Adipose tissue (tissue), 3 donors: ENCODE data around the gene ARHGAP24. TPM values are rescaled to one million over a fixed set of nuclear protein-coding genes. Genes with fewer than 3 reads are reported as not detected.
"Not testable (repeated sequence)": the region's sequence is repeated elsewhere in the genome, so short reads cannot be mapped to it uniquely, and the experiment has no call there.

Source experiments
- H3K27ac ChIP-seq: one replicate; pipeline ENCODE4 v1.5.1; 2013; ENCODE audit warnings: low read depth, low read length
- WGBS, 3 donors: extraction: QIAGEN DNeasy Blood & Tissue Kit; methylation state at CpG; one replicate each; pipeline ENCODE4 v1.1.7; 2013; 5-methylcytosine and 5-hydroxymethylcytosine counted together
- polyA plus RNA-seq, 3 donors: library from polyadenylated mRNA; stranded (reverse); fragments of 200-250 nt; gene quantifications; one replicate each; pipeline ENCODE4 v1.2.3, GENCODE V29; 2013
- donor health status: healthy with polysubstance abuse.
- donor health status: Bipolar disorder and iron deficiency.
- donor health status: healthy.

The ARHGAP24 gene
- polyA plus RNA-seq, 3 donors = 7.9 to 10.3 (median 8.5) TPM

DNA sequence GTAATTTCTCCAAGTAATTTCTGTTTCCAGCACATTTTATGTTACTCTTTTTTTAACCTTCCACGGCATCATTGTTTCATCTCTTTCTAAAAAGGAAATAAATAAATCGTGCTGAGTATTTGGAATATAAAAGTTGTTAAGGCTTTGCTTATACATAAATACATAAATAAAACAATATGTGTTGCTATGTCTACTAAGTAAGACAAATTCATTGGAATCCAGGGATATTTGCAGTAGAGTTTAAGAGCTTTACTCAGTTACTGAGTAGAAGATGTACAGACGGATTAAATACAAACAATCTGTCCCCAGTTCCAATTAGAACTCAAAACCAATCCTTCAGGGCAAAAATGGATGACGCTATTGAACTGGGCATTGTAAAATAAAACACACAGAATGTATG is 1.4 kb downstream of the ARHGAP24 start:
- 61 to 79% (median 66%) methylated on average over 4 of the region's 4 CpGs for WGBS, 3 donors
- no peak overlapping the region for H3K27ac ChIP-seq

DNA sequence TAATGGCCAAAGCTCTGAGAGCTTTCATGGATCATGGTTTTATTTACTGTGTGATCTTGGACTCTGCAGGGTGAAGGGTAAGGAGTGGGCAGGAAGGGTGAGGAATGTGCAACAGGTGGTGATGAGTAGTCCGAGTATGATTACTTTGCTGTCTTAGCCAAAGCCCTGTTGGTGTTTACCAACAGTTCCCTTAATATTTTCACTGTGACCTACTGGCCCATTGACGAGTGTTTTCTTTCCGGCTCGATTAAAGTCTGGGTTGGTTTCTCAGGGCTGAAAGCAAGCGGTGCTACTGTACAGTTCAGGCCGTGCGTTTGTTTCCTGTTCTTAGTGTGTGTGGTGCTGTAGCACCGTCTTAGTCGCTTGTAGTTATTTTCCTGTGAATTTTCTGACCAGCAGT is 2.6 kb downstream of the ARHGAP24 start:
- WGBS, 3 donors = 79 to 91% (median 86%) methylated on average over 9 of the region's 9 CpGs
- no peak overlapping the region for H3K27ac ChIP-seq

DNA sequence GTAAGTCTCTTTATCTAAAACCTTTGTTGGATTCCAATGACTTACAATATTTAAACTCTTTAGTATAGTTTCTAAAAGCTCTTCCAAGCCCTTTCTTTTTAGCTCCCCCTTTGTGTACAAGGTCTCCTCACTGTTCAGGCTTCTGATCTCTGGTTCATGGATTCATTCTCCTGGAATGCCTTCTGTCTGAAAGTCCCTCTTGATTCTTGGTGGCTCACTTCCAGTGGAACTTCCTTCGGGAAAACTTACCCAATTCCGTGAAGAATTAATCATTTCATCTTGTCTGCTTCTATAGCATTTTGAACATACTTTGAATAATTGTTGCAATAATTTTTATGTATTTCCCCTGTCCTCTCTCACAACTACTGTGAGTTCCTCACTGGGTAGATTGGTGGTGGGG is 3.6 kb downstream of the ARHGAP24 start:
- 45 to 62% (median 58%) methylated on average over 2 of the region's 2 CpGs for WGBS, 3 donors
- H3K27ac ChIP-seq = no peak overlapping the region

DNA sequence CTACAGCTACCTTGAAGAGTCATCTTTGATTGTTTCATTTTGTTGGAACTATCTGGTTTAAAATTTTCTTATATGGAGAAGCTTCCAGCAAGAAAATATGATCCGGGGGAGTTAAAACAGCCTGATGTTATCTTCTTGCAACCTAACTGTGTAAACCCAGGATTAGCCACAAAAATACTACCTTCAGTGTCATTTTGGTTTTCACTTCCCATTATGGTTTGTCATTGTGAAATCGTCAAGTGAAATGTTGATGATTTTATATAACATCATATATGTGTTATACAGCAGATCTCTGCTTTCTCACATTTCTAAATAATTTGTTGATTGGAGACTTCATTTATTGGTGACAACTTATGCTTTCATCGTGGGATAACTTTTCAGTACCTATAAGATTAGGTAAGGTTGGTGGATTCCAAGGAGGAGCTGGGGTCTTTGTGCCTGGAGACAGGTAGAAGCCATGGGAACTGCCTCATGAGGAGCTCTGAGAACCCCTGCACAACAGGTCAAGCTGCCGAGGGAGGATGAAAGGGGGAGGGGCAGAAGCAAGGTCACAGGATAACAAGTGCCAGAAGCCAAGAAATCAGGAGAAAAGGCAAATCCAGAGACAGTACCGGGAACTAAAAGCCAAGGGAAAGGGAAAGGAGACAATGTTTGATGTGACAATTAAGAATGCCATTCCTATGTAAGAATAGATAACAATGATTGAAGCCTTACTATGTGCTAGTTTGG is 7.2 kb downstream of the ARHGAP24 start:
- 46 to 61% (median 60%) methylated on average over 5 of the region's 5 CpGs for WGBS, 3 donors
- H3K27ac ChIP-seq = no peak overlapping the region

DNA sequence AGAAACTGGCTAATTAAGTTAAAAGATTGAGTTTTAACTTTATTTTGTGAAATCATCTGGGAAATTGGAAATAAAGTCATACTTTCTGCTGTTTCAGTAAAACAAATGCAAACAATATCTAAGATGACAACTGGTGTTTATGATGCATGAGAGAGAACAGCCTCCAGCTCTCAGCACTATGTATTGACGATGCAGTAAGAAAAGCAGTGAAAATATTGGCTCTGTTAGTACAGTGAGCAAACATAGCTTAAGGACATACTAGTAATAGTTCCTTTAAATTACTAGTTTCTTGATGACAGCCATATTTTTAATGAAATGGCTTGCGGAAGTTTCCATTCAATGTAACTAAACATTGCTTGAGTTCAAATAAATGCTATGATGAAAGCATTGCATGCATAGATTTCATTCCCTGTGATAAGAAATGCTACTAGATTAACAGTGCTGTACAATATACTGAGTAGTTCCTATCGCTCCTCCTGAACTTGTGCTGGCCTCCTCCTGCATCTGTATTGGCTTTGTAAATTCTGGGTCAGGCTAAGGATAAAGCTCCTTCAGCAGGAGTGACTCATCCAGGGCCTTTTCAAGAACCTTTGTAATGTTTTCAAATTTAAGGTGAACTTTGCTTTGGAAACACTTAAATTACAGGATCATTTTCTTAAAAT is 11.6 kb downstream of the ARHGAP24 start:
- 57 to 93% (median 86%) methylated on average over 3 of the region's 3 CpGs for WGBS, 3 donors
- H3K27ac ChIP-seq = no peak overlapping the region

DNA sequence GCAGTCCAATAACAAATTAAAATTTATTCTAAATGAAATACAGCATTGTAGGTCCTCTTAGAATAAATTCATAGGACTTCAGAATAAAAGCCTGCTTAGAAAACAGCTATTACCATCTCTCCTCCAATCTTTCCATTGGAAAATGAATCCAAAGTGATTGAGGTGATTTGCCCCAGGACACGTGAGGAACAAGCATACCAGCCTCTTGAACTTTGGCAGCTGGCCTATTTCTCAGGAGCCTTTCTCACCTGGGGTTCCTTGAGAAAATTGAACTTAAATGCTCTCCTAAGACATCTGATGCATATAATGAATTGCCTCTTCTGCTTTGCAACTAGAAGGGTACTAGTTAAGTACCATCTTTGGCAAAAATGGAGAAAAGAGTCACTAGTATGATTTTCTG is 13.5 kb downstream of the ARHGAP24 start:
- 24 to 81% (median 63%) methylated on average over 1 of the region's 1 CpG for WGBS, 3 donors
- no peak overlapping the region for H3K27ac ChIP-seq

DNA sequence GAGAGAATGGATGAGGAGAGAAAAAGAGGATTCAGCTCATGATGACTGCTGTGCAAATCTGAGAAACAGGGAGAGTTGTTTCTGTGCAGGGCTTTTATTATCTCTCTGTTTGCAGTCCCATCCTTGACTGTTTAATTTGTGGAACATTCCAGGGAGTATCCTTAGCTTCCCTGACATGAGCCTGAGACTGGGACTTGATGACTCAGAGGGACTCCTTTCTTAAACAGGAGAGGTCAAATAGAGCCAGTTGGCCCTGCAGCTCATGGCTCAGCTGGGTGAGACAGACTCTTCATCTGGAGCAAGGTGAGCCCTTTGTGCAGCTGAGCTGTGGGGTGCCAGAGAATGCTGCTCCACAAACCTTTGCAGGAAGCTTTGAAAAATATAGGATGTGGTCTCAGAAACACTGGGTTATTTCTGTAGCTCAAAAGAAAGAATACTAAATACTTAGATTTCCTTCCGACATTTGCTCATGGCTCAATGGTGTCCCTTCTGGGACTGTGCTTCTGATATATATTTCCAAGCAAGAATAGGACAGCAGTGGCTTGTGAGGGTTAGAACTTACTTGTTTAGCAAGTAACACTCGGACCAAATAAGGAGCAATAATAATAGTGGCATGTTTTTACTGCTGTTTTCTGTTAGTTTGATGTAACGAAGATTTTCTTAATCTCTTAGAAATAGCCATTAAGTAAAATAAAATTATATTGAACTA is 14.5 kb downstream of the ARHGAP24 start:
- no peak overlapping the region for H3K27ac ChIP-seq
- 91 to 94% (median 93%) methylated on average over 3 of the region's 3 CpGs for WGBS, 3 donors

DNA sequence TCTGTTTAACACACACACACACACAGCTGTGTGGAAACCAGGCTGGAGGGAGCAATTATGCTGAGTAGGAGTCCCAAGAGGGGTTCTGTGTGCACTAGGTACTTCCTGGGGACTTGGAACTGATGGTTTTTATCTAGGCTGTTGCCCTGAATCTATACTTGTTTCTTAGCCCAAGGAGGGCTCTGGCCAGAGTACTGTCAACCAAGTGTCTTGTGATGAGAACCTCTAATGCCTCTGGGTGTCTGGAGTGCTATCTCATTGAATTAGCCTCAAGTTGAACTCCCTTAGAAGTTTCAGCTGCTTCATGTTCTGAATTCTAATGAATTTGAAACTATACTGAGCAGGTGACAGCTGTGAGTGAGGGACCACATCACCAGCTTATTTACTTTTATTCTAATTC is 16.6 kb downstream of the ARHGAP24 start:
- no peak overlapping the region for H3K27ac ChIP-seq

DNA sequence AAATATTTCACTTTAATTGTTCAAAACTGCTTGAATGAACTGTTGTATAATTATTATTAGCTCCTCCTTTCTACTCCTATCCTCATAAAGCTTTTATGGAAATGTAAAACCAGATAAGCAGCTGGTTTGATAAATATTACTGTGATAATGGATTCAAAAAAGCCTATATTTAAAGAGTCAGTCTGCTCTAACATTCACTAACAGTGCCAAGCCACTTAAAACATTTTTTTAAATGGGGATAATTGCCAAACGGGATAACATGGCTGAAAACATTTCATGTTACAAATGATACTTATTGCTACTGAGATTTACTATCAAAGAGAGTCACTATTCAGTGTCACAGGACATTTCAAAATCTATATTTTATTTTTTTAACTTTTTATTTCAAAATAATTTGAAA is 17.4 kb downstream of the ARHGAP24 start:
- WGBS, 3 donors = 19 to 76% (median 60%) methylated on average over 1 of the region's 1 CpG
- no peak overlapping the region for H3K27ac ChIP-seq

DNA sequence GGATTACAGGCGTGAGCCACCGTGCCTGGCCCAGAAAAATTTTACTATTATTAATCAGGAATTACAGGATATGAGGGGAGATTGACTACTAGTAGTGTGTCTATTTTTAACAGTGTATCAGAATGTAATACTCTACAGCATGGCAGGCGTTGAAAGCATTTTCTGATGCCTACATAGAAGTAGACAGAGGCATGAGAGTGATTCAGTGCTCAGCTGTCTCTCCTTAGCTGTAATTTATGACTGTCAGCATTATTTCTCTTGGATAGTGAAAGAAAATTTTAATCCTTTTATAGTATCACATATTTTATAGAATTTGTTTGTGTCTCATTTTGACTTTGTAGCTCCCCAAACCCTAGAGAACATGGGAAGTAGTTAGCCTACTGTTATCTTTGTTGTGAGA is 20.7 kb downstream of the ARHGAP24 start:
- H3K27ac ChIP-seq = no peak overlapping the region
- WGBS, 3 donors = 87 to 98% (median 92%) methylated on average over 3 of the region's 3 CpGs

DNA sequence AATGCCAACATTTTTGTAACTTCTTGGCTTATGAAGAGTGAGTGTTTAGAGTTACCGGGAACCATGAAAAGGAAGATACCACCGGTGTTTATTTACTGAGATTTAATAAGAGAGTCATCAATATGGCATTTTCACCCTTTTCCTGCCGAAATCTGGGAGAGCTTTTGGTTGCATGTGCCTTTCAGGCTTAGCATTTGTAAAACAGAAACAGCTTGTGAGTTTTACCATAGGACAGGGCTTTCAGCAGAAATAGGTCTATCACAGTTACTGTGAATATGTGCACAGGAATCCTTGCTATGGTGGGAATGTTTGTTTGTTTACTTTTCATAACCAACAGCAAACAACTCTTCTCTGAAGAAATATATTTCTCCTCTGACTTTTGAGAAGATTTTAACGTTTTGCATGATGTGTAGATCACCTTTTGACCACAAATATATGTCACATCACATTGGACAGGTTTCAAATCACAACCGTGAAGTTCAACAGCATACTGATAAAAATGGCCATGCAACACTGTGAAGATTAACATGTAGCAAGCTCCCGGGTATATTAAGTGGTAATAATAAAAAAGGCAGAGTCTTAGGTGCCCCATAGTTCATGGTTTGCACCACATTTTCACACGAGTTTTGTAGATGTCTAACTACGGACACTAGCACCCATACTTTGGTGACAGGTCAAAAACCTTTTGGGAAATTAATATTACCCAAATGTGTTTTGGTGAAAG is 21.3 kb downstream of the ARHGAP24 start:
- WGBS, 3 donors = 52 to 77% (median 68%) methylated on average over 8 of the region's 8 CpGs

DNA sequence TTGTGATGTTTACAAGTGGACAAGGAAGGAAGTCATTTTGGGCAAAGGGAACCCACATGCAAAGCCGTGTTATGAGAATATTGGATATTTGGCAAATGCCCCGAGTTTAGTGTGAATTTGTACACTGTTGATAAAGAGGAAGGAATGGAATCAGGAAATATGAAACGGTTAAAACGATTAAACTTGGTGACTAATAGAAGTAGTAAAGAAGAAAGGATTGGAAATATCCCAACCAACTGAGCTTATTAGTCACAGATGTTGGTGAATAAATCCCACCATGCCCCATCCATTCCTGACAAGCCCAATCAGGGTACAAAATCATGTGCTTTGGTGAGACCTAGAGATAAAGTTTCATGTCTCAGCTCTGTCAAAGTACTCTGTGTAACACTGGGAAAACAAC is 22.0 kb downstream of the ARHGAP24 start:
- H3K27ac ChIP-seq = no peak overlapping the region
- 23 to 46% (median 24%) methylated on average over 4 of the region's 4 CpGs for WGBS, 3 donors

More for the DNA sequence above, 21.3 kb downstream of the ARHGAP24 start:
- H3K27ac ChIP-seq = no peak overlapping the region

DNA sequence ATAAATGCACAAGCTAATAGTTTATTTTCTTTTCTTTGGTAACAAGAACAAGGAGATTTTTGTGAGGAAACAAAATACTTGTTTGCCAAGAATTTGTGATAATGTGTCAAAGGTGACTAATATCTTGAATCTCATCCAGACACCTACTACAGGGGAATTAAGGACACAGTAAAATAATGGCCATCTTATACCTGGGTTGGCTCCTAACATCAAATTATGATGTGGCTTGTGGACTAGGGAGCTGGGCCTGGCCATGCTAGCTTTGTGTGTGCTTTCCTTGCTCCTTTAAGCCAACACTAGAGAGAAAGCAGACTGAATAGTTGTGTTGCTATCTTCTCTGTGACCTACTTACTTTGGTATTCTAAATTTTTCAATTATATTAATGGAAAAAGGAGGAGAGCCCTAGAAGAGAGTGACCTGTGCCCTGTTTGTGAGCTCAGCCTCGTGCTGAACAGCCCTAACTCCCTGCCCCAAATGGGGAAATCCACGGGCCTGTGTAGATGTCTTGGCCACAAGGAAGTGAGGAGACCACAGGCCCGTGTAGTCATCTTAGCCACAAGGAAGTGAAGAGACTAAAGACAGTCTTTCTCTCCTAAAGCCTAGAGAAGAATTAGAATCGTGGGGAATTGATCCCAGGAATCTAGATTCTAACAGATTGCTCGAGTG is 23.3 kb downstream of the ARHGAP24 start:
- 28 to 65% (median 41%) methylated on average over 5 of the region's 5 CpGs for WGBS, 3 donors
- H3K27ac ChIP-seq = peak overlapping the region; percentile 66

DNA sequence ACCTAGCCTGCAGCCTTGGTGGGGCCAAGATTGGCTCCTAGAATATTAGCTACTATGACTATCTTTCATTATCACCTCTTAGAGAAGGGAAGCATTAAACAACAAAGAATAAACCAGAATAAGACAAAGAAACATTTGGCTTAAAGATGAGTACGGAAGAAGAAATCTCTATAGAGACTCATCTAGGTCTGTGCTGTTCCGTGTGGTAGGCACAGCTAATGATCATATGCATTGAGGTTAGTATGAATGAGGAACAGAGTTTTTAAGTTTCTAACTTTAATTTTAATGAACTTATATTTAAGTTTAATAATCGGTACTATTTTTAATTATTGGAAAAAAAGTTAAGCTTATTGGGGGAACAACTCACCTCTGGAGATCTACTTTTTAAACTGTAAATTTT is 24.6 kb downstream of the ARHGAP24 start:
- WGBS, 3 donors = 95 to 98% (median 95%) methylated on average over 3 of the region's 3 CpGs
- H3K27ac ChIP-seq = no peak overlapping the region

DNA sequence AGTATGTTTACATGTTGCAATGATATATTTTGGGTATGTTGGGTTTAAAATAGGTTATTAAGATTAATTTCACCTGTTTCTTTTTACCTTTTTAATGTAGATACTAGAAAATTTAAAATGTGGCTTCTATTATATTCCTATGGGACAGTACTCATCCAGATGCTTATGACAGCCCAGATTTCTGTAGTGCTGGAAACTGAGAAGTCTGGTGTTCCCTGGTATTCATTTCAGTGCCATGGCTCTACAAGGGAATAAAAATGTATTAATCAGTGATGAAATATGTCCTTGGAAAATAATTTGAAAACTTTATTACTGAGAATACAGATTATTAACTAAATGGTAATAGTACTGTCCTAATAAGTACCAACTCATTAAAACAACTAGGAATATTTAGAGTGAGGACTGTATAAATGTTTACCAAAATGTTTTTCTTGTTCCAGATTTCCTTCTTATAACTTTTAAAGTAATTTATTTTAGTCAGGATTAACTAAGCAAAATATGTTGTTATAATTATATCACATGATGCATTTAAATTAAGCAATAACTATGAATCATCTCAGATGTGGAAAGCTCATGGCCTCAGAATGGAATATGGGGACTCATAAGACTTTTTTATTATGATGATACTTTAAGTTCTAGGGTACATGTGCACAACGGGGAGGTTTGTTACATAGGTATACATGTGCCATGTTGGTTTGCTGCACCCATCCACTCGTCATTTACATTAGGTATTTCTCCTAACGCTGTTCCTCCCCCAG is 25.3 kb downstream of the ARHGAP24 start:
- 93 to 97% (median 97%) methylated on average over 3 of the region's 3 CpGs for WGBS, 3 donors
- H3K27ac ChIP-seq = no peak overlapping the region

DNA sequence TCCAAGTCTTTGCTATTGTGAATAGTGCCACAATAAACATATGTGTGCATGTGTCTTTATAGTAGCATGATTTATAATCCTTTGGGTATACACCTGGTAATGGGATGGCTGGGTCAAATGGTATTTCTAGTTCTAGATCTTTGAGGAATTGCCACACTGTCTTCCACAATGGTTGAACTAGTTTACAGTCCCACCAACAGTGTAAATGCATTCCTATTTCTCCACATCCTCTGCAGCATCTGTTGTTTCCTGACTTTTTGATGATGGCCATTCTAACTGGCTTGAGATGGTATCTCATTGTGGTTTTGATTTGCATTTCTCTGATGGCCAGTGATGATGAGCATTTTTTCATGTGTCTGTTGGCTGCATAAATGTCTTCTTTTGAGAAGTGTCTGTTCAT is 26.2 kb downstream of the ARHGAP24 start:
- H3K27ac ChIP-seq = not testable (repeated sequence)

DNA sequence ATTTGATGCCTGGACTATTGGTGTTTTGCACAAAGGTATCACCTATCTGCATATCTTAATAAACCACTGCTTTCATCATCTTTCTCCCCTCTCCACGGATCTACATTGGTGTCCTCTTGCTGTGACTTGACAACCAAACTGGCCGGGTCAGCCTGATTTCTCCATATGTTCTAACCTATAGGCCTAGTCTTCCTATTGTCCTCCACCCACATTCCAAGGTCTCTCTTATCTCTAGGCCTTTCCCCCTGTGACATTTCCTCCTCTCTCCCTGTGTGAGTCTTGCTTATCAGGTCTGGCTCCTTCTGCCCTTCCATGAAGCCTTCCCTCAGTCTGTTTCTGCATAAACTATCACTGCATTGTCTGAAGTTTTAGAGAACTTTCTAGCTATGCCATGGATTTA is 33.7 kb downstream of the ARHGAP24 start:
- 81 to 90% (median 83%) methylated on average over 2 of the region's 2 CpGs for WGBS, 3 donors
- H3K27ac ChIP-seq = no peak overlapping the region
